EH (cell line): ENCODE results near the gene IRF8.
"Not testable (repeated sequence)": the region's sequence is repeated elsewhere in the genome, so short reads cannot be mapped to it uniquely, and the experiment has no call there.

Source experiments
- DNase-seq: peaks from one replicate; pipeline ENCODE4 v3.0.0-alpha.2; 2015; ENCODE audit warnings: low read depth

Gene IRF8

DNA sequence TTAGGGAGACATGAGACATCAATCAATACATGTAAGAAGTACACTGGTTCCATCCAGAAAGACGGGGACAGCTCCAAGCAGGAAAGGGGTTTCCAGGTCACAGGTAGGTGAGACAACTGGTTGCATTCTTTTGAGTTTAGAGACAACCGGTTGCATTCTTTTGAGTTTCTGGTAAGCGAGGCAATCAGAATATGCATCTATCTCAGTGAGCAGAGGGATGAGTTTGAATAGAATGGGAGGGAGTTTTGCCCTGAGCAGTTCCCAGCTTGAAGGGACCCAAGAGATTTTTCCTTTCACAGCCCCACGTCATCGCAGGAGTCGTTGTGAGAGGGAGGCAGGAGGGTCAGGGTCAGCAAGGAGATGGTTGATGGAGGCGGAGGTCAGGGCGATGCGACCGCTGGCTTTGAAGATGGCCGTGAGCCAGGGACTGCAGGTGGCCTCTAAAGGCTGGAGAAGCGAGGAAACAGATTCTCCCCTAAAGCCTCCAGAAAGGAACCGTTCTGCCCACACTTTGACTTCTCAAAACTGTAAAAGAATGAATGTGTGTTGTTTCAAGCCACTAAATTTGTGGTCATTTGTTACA, 36.5 kb downstream of the IRF8 start:
- no peak for DNase-seq

DNA sequence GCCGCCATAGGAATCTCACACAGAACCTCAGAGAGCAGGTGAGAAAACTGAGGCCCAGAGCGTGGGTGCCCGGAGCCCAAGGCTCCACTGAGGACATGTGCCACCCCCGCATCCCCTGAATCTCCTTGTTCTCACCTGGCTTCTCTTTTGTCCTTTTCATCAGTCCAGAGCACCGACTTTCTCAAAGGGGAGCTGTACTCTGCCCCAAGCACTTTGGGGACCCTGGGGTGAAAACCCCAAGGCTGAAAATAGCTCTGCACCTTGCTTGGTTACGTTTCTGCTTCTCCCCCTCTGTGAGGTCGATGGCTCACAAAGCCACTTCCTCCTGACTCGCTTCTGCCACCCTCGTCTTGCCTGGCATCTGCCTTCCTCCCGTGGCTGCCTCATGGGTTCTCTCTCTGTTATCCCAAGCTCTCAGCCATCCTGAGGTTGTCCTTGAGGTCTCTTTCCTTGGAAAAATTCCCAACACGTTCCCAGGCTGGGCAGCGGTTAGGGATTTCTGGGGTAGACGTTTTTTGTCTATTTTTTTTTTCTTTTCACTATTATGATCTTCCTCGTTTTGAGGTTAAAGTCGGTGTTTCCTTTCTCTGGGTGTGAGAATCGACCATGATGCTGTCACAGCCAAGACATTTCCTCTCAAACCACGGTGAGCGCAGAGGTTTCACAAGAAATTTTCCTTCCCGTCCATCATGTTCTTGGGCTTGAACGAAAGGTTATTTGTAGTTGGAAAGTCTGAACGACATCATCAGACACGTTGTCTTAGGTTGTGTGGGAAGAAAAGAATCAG, 37.2 kb downstream of the IRF8 start:
- peak; percentile 36 for DNase-seq

DNA sequence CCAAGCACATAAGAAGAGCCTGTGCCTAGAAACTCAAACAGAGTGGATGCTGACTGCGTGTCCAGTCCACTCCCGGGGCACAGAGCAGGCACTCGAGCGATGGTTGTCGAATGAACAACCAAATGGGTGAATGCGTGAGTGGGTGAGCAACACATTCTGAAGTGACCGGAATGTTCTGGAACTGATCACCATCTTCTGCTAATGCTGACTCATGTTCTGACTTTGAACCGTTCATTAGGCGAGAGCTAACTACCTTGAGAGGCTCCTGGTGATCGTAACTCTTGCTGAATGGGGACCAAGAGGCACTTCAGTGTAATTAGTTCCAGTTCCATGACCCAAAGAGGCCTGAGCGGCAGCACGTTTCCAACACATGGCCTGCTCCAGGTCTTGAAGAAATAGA, 37.9 kb downstream of the IRF8 start:
- peak; percentile 18 for DNase-seq

DNA sequence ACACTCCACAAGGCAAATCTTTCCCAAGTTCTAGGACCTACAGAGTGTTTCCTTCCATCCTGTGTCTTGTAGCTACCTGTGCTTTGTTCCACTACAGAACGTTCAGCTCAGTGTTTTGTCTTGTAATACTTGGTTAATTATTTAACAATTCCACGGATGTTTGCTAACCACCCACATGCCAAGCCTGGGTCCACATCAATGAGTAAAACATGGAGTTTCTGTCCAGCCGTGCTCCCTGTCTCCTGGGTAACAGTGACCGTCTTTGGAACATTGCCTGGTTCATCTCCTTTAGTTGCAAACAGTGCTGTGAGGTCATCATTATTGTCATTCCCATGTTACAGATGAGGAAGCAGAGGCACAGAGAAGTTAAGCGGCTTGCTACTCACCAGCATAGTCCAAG, 41.3 kb downstream of the IRF8 start:
- peak; percentile 4 for DNase-seq

DNA sequence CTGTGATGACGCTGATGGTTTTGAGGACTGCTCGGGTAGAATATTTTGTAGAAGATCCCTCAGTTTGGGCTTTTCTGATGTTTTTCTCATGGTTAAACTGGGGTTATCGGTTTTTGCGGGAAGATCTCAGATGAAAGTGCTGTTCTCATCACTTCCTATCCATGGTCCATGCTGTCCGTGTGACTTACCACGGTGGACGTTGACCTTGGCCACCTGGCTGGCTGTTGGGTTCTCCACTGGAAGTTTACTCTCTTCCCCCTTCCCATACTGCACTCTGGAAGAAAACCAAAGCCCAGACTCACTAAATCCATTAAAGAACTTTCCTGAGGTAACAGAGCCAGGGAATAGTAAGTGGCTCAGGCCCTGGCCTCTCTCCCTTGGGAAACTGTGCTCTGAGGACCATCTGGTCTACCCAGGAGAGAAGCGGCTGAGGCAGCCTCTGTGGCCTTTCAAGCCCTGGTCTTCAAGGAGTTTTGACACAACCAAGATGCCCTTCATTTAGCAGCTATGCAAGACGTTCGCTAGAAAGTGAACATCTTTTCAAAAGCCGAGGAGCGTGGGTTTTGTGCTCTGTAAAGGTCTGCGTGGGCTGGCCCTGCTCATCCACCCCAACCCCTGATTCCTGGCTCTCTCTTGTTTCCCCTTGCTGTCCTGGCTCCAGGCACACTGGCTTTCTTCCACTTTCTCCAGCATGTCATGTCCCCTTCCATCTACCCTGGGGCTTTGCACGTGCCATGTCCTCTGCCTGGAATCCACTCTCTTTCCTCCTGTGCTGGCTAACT, 43.1 kb downstream of the IRF8 start:
- no peak for DNase-seq

DNA sequence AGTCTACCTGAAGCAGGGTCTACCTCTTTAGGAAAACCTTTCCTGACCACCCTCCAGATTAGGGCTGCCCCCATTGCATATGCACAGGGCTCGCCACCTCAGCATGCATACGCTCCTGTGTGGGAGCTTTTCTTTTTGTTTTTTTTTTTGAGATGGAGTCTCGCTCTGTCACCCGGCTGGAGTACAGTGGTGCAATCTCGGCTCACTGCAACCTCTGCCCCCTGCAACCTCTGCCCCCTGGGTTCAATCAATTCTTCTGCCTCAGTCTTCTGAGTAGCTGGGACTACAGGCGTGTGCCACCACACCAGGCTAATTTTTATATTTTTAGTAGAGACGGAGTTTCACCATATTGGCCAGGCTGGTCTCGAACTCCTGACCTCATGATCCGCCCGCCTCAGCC, 43.7 kb downstream of the IRF8 start:
- not testable (repeated sequence) for DNase-seq

DNA sequence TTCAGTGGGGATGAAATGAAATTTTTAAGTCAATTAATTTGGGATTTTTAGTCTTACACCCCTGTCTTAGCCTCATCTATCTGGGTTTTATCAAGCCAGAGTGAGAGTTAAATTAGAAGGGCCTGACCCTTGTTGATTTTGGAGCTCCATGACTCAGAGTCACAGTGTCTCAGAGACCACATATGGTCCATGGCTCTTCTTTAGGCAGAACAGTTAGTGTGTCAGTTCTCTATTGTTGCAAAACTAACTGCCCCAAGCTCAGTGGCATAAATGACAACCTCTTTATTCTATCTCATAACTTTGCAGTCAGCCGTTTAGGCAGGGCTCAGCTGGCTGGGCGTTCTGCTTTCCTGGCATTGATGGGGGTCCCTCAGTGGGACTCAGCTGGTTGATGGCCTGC, 44.7 kb downstream of the IRF8 start:
- DNase-seq: no peak

DNA sequence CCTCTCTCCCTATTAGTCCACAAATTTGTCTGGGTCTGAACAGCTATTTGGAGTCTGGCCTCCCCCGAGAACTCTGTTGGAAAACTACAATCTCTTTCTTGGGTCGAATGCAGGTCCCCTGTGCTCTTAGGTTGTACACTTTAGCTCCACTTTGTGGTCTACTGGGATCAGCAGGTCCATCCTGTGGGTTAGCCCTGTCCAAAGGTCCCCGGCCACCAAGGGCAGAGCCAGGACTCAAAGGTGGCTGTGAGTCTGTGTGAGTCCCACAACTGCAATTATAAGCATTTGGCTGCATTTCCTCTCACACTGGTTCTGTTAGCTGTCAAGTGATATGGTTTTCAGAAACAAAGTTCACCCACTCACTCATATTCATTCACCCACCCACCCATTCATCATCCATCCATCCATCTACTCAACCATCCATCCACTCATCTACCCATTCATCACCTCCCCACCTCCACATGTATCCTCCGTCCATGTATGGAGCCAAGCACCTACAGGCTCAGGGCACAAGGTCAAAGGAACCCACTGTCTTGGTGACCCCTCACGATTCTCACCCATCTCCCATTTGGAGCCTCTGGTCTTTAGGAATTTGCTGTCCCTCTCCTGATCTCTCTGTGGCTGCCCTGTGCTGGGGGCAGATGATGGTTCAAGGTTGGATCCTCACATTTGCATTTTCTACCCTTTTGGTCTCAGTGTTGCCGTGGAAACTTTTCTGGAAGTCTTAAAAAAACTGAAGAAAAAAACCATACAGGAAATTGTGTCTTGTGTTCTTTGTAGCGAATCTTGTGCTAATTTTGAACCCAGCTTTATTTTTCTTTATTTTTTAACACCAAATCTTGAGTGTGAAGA, 45.8 kb downstream of the IRF8 start:
- DNase-seq: no peak

DNA sequence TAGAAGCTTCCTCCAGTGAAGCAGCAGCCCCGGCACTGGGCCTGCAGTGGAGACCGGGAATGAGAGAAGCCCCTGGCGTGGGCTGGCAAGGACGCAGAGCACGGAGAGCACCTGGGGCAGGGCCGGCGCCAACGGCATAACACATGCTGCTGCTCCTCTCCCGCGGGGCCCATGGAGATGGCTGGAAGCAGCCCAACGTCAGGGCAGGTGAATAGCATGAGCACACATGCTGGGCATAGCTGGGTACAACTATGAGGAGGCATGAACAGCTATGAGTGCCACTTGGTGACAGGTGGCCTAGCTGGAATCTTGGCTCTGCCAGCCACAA, 46.4 kb downstream of the IRF8 start:
- no peak for DNase-seq

DNA sequence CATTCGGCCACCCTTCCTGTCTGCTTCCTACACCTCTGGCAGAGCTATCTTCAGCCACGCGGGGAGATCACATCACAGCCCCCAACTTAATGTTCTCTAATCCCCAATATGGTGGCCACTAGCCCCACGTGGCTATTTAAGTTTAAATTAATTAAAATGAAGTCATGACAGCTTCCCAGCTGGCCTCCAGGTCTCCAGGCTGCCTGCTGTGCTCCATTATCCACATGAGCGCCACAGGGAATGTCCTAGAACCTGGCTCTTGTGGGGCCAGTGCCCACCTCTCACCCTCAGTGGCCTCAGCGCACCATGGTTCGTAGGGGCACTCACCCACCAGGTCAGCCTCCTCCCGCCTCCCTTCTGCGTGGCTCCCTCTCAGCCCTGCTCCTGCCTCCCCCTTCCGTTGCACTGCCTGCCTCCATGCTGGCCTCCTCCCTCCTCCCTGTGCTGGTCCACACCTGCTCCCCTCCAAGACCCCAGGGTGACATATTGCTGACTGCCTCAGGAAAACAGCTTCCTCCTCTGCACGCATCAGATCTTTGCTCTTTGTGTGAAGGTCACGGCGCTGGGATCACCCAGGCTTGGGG, 47.7 kb downstream of the IRF8 start:
- DNase-seq: no peak

DNA sequence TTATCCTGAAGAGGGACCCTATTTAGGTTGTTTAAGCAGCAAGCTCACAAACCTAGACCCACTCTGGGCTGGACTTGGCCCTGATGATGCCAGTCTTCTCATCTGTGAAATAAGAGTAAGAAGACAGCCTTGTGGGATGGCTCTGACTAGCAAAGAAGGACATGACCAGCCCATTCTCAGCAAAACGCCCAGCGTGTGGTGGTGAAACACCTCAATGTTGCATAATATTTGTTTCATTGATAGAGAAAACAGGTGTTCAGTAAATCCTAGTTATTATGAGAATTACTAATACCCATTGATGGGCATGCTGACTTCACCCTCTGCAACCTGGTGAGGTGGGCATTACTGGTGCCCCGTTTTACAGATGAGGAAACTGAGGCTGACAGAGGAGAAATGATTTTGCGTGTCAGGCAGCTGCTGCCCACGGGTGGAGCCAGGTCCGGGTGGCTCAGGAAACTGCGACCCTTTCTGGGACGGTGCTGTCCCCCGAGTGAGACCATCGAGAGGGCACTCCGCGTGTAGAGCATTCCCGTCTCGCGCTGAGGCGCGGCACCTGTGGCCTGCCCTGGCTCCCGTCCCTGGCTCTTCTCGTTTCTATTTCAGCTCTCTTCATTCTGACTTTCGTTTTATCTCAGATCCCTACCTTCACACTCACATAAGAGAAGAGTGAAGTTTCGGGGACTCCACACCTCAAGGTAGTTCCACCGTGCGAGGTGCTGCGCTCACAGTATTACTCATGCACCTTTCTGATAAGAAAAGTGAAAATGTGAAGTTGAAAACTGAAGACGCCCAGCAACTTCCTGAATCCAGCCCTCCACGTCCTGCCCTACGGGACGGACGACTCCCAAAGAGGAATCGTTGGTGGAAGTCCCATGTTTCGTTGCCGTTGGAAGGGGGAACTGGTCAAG, 48.5 kb downstream of the IRF8 start:
- no peak for DNase-seq

DNA sequence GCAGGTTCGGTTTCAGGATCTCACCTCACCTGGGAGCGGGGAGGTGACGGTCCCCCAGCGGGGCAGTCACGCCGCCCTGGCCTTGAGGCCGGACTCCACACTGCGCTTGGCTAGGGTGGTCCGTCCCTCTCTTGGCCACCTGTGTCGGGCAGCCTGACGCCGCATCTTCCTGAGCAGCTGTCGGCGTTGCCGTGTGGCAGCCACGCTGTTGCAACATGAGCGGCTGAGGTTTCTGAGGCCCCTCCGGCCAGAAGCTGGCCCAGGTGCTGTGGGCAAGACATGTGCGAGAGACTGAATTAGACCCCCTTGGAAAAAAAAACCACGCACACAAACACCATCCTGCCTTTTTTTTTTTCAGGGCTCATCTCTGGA, 49.2 kb downstream of the IRF8 start:
- DNase-seq: no peak

DNA sequence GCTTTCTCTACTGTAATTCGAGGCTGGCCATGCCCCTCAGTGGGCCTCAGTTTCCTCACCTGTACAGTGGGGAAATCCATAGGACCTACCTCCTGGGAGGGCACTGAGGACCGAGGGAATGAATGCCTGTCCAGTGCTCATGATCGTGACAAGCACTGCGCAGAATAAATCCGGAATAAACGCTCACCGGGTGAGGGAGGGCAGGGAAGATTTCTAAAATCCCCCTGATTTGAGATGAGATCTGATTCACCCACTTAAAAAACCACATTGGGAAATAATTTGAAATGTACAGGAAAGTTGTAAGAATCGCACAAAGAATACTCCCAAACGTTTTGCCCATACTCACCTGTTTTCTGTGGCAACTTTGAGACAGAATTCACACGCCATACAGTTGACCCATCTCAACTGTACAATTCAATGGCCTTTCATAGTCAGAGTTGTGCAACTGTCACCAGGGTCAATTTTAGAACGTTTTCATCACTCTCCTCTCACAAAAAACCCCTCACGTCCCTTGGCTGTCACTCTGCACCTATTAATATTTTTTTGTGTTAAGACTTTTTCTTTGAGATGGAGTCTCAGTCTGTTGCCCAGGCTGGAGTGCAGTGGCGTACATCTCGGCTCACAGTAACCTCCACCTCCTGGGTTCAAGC, 49.8 kb downstream of the IRF8 start:
- DNase-seq: no peak

DNA sequence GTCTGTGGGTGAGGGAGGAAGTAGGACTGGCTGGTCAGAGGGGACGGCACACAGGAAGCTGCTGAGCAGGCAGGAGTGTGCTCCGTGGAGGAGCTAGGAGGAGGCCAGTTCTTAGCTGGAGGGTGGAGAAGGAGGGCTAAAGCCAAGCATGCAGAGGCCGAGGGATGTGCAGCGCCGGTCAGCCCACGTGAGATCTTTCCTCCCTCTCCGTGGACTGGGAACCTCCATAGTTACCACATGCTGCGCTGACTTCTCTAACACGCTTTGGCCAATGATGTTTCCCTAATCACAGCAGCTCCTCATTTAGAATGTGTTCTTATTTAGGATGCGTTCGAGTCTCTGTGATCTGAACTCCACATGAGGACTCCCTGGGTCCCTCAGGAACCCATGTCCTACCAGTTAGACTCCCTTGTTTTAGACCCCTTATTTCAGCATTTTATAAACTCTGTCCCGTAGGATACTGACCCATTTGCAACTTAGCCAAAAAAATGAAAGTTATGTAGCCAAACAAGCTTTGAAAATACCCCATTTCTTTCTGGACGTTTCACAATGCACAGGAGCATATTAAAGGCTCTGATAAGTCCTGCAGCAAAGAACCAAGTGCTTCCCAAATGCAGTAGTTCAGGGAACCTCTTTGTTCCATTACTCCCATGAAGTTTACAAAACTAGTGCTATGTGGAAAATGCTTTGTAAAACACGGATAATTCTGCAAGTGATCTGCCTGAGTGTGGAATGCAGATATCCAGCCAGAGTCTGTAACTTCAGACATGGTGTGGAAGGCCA, 51.4 kb downstream of the IRF8 start:
- no peak for DNase-seq

DNA sequence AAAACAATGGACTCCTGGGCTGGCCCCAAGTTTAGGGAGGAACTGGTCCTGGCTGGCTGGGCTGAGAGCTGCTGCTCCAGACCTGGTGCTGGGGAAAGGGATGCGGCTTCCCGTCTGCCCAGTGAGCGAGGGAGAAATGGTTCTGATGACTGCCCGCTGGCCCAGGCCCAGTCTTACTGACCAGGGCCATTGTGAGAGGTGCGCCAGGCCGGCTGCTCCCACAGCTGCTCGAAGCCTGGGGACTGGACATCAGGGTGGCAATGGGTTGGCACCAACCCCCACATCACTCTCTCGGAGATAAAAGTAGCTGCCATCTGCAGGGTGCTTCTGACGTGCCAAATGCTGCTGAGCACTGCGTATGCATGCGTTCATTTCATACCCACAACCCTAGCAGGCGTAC, 53.2 kb downstream of the IRF8 start:
- no peak for DNase-seq

DNA sequence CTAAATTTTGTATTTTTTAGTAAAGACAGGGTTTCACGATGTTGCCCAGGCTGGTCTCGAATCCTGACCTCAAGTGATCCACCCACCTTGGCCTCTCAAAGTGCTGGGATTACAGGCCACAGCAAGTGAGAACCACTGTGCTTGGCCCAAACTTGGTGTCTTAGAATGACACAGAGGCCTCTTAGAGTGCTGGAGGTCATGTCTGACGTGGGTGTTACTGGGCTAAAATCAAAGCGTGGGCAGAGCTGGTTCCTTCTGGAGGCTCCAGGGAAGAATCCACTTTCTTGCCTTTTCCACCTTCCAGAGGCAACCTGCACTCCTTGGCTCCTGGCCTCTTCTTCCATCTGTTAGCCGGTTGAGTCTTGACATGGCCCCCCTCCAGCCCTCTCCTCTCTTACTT, 53.8 kb downstream of the IRF8 start:
- no peak for DNase-seq

DNA sequence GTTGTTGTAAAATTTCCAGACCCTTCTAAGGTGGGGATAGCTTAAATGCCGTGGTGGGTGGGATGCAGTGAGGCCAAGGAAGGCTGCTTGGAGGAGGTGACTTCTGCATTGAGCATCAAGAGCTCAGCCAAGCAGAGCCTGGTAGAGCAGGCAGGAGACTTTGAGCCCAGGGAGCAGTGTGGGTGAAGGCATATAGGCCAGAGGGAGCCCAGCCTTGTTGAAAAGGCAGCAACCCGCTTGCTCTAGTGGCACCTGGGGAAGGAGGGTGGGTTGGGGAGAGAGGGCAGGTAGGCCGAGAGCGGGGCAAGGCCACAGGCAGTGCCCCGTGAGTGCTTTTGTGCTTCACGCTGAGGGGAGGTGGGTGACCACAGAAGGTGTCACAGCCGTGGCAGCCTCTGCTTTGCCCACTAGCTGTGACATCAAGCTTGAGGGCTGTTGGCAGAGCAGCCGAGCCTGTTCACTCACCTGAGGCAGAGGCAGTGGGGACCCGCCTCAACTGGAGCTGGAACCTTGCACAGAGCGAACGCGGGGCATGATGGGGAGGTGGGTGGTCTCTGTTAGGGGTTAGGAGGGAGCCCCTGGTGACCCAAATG, 56.1 kb downstream of the IRF8 start:
- DNase-seq: no peak

DNA sequence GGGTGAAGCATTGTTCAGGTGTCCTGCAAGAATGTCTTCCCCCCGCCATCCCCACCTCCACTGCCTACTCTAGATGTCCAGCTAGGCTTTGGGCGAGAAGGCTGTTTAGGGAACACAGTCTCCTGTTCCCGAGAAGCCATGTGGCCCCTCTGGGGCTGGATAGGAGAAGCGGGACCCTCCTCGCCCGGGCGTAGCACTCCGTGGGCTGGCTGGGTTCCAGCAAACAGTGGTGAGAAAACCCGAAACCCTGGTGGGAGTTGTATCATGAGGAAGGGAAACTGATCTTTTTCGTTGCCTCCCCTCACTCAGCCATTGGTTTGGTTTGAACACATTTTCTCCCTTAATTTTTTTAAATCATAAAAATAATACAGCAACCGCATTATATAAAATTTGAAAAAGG, 56.6 kb downstream of the IRF8 start:
- no peak for DNase-seq

DNA sequence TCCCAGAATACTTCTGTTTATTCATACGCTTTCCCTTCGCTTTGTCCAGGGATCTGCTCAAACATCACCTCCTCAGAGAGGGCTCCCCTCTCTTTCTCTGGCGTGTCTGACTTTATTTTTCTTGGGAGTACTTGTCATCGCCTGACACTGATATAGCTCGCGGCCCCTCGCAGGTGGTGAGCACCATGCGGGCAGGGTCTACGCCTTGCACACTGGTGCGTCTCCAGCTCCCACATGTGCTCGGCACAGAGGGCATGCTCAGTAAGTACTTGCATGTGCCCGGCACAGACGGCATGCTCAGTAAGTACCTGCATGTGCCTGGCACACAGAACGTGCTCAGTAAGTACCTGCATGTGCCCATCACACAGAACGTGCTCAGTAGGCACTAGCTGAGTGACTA, 57.5 kb downstream of the IRF8 start:
- no peak for DNase-seq
